Lower leg skin (tissue), 4 donors: Measurements from ENCODE around the gene CFL1. TPM values are rescaled to one million over a fixed set of nuclear protein-coding genes. Genes with fewer than 3 reads are reported as not detected.

Experiments
- DNase-seq, 2 donors: peaks; one replicate each; pipeline ENCODE4 v3.0.0-alpha.2; 2019; ENCODE audit warnings: low spot score in 2 of 2
- H3K4me3 ChIP-seq: fragments of 200-600 bp; sonication (generic); 2 replicates; pipeline ENCODE4 v1.5.1; 2017; ENCODE audit warnings: mild to moderate bottlenecking, low read depth; ENCODE audit not compliant: poor library complexity, severe bottlenecking
- CTCF ChIP-seq, 3 donors: fragments of 450-650 bp; IDR thresholded peaks; one replicate each; pipeline ENCODE4 v1.5.1; 2016; ENCODE audit warnings: antibody characterized with exemption in 3 of 3, mild to moderate bottlenecking in 3 of 3, moderate library complexity in 2 of 3
- POLR2A ChIP-seq, 2 donors: fragments of 450-650 bp; IDR thresholded peaks; one replicate each; pipeline ENCODE4 v1.6.1; 2016 to 2017; ENCODE audit warnings: antibody characterized with exemption in 2 of 2, mild to moderate bottlenecking in 1 of 2, moderate library complexity in 1 of 2
- WGBS, 2 donors: methylation state at CpG; one replicate each; pipeline ENCODE4 v1.1.5; 2018; 5-methylcytosine and 5-hydroxymethylcytosine counted together
- intact Hi-C: fragments of 100-400 bp; cut with DNase I; formaldehyde crosslinking; loops from one replicate; pipeline ENCODE4 v1.15.0; 2023; ENCODE audit warnings: low total_unique reads
- total RNA-seq, 4 donors: library from RNA; depleted of rRNA; stranded (reverse); fragments of >200 nt; gene quantifications; one replicate each; pipeline ENCODE4 v1.1.0, GENCODE V29; 2016

CFL1 gene
- total RNA-seq, 4 donors from 2014 or later = 417 to 706 (median 504) TPM

GRCh38 chr11:65900125-65900898, 42.3 kb upstream of the CFL1 start, which contains the start of gene FOSL1:
FOSL1 (minus strand) TSS chr11:65900388; CDS start chr11:65900339, 49 bp downstream.
- DNase-seq = peak; percentile 75 to 98
- H3K4me3 ChIP-seq = peak within 1 kb of the TSS; percentile 26
- WGBS, 2 donors = 3 to 11% methylated on average over 17 to 62 of the region's 80 CpGs
- TF ChIP-seq POLR2A (IDR thresholded peaks at IDR 0.05) (no peak), CTCF (IDR thresholded peaks at IDR 0.05) (no peak)
- intact Hi-C loops = no loop called here

DNA sequence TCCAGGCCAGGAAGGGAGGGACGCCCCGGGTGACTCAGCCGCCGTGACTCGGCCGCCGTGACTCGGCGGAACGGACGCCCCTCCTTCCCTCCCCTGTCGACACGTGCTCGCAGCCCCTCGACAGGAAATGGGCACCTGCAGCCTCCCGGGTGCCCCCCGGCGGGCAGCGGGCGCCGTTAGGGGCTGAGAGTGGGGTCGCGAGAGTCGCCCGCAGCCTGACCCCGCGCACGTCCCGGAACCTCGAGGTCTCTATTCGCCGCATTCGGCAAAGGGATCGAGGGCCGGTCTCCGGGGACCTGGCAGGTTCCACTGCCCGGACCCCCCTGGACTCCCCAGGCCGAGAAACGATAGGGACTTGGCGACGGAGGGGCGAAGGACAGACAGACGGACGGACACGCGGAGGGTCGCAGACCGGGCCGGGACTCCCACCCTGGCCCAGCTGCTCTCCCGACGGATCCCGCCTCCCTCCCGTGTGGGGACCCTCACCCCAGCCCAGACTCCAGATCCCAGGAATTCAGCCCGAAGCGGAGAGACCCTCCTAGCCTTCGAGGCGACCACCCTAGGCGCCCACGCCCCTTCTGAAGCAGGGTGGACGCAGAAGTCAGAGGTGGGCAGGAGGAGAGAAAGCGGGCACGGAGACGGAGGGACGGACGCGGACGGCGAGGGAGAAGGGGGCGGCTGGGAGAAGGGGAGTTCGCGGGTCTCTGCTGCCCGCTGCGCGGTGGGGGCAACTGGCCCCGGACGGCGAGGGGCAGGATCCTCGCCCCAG, 41.6 kb upstream of the CFL1 start:
- no peak for TF ChIP-seq POLR2A (IDR thresholded peaks at IDR 0.05)
- 2 to 5% methylated on average over 23 to 47 of the region's 78 CpGs for WGBS, 2 donors

GRCh38 chr11:65898656-65899355, 40.8 kb upstream of the CFL1 start:
- intact Hi-C loops = no loop called here
- WGBS, 2 donors = 28 to 77% methylated on average over 8 to 23 of the region's 28 CpGs
- no peak for TF ChIP-seq POLR2A (IDR thresholded peaks at IDR 0.05)
- TF ChIP-seq CTCF (IDR thresholded peaks at IDR 0.05) = no peak
- DNase-seq = no peak
- no peak overlapping the region for H3K4me3 ChIP-seq

More for the DNA sequence above, 41.6 kb upstream of the CFL1 start:
- peak overlapping the region; percentile 26 for H3K4me3 ChIP-seq
- intact Hi-C loops = no loop called here
- peak in 1 of 2 donors; percentile 95 for DNase-seq

- 78 to 81% methylated on average over 4 of the region's 4 CpGs for WGBS, 2 donors
- DNase-seq = no peak
- no peak overlapping the region for H3K4me3 ChIP-seq
- TF ChIP-seq POLR2A (IDR thresholded peaks at IDR 0.05) (no peak), CTCF (IDR thresholded peaks at IDR 0.05) (no peak)
- intact Hi-C loops = no loop called here
Observed at GRCh38 chr11:65897020-65897471, 39.1 kb upstream of the CFL1 start.

DNA sequence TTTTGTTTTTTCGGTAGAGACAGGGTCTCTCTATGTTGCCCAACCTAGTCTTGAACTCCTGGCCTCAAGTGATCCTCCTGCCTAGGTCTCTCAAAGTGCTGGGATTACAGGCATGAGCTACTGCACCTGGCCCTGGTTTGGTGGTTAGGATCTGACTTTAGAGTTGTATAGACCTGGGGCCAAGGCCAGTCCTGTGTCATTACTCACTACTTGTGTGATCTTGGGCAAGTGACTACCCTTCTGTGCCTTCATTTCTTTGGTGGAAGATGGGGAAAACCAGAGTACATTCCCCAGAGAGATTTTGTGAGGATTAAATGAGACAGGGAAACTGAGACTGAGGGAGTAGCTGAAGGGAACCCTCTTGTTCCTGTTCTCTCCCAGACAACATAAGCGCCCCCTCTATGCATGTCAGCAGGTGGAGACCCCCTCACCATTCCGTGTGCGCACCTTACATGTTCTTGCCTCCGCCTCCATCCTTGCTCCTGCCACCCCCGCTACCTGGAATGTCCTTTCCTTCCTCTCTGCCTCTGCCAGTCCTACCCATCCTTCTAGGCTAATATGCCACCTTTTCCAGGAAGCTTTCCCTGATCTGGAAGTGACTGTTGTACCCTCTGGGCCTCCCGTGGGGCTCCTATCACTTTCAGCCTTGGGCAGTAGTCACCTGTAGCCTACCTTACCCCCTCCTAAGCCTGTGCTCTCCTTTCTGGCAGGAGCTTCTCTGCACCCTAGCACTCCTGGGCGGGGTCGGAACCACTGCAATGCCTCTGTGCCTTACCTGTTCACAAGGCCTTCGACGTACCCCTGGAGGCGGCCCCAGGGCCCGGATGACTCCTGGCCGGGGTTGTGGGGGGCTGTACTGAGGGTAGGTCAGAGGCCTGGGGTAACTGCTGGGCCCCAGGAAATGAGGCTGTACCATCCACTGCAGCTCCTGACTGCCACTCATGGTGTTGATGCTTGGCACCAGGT, 38.3 kb upstream of the CFL1 start:
- intact Hi-C loops = no loop called here
- H3K4me3 ChIP-seq = no peak overlapping the region
- no peak for DNase-seq
- no peak for TF ChIP-seq CTCF (IDR thresholded peaks at IDR 0.05)
- TF ChIP-seq POLR2A (IDR thresholded peaks at IDR 0.05) = no peak
- WGBS, 2 donors = 86 to 93% methylated on average over 14 of the region's 14 CpGs
